ENCODE results near the gene HSPA1A. TPM values are rescaled to one million over a fixed set of nuclear protein-coding genes. Genes with fewer than 3 reads are reported as not detected.

HSPA1A gene
- total RNA-seq, 1 donor from 2014 or later = 230 TPM

- H3K9me3 ChIP-seq = no peaks in the 10 kb centered on the region
- TF ChIP-seq CTCF (IDR thresholded peaks at IDR 0.05) = no peak
- H3K36me3 ChIP-seq = peaks cover 58% of the 10 kb centered on the region
- ATAC-seq (no peak), DNase-seq (no peak)
- H3K27ac ChIP-seq = no peak overlapping the region
- H3K4me3 ChIP-seq = no peak overlapping the region
- H3K4me1 ChIP-seq = peaks cover 13% of the 10 kb centered on the region
- H3K27me3 ChIP-seq (ENCODE audit: low read depth) = no peaks in the 10 kb centered on the region
- intact Hi-C loops (cut with DNase I) = no loop called here
Observed at GRCh38 chr6:31778999-31779885, 36.1 kb upstream of the HSPA1A start.

GRCh38 chr6:31779908-31780307 is 35.4 kb upstream of the HSPA1A start:
- no peak overlapping the region for H3K4me3 ChIP-seq
- TF ChIP-seq CTCF (IDR thresholded peaks at IDR 0.05) = no peak
- H3K9me3 ChIP-seq = no peaks in the 10 kb centered on the region
- DNase-seq (no peak), ATAC-seq (no peak)
- no peak overlapping the region for H3K27ac ChIP-seq
- H3K27me3 ChIP-seq (ENCODE audit: low read depth) = no peaks in the 10 kb centered on the region
- H3K4me1 ChIP-seq = peaks cover 13% of the 10 kb centered on the region
- peaks cover 65% of the 10 kb centered on the region for H3K36me3 ChIP-seq
- intact Hi-C loops (cut with DNase I) = no loop called here

GRCh38 chr6:31780507-31781243 is 34.7 kb upstream of the HSPA1A start:
- intact Hi-C loops (cut with DNase I) = no loop called here
- DNase-seq = peak; percentile 24
- no peak overlapping the region for H3K27ac ChIP-seq
- ATAC-seq = no peak
- H3K9me3 ChIP-seq = no peaks in the 10 kb centered on the region
- no peak for TF ChIP-seq CTCF (IDR thresholded peaks at IDR 0.05)
- no peak overlapping the region for H3K4me3 ChIP-seq
- H3K27me3 ChIP-seq (ENCODE audit: low read depth) = no peaks in the 10 kb centered on the region
- H3K4me1 ChIP-seq = peaks cover 13% of the 10 kb centered on the region
- peaks cover 73% of the 10 kb centered on the region for H3K36me3 ChIP-seq

- no peaks in the 10 kb centered on the region for H3K27me3 ChIP-seq (ENCODE audit: low read depth)
- TF ChIP-seq CTCF (IDR thresholded peaks at IDR 0.05) = no peak
- H3K4me1 ChIP-seq = peaks cover 10% of the 10 kb centered on the region
- DNase-seq = no peak
- no peaks in the 10 kb centered on the region for H3K9me3 ChIP-seq
- no peak for ATAC-seq
- H3K36me3 ChIP-seq = peaks cover 73% of the 10 kb centered on the region
- no peak overlapping the region for H3K27ac ChIP-seq
- H3K4me3 ChIP-seq = no peak overlapping the region
- intact Hi-C loops (cut with DNase I) = no loop called here
Observed at GRCh38 chr6:31781244-31782125, 33.9 kb upstream of the HSPA1A start.
